ENCODE data around the gene SLC9A4.

Gene SLC9A4

DNA sequence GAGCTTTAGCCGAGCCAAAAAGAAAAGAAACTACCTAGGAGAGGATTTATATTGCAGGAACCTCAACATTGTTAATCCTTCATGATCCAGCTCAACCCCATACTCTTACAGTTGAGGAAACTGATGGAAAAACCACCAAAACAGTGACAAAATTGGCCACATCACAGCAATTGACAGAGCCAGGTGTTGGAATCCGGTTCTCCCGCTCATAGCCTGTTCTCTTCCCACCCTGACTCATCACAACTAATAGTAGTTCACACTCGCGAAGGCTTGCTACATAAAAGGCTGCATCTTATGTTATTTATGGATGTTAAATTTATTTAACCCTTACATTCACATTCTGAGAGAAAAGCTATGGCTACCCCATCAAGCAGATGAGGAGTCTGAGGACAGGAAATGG is 33.7 kb downstream of the SLC9A4 start:
- TF ChIP-seq, protein P1, sequence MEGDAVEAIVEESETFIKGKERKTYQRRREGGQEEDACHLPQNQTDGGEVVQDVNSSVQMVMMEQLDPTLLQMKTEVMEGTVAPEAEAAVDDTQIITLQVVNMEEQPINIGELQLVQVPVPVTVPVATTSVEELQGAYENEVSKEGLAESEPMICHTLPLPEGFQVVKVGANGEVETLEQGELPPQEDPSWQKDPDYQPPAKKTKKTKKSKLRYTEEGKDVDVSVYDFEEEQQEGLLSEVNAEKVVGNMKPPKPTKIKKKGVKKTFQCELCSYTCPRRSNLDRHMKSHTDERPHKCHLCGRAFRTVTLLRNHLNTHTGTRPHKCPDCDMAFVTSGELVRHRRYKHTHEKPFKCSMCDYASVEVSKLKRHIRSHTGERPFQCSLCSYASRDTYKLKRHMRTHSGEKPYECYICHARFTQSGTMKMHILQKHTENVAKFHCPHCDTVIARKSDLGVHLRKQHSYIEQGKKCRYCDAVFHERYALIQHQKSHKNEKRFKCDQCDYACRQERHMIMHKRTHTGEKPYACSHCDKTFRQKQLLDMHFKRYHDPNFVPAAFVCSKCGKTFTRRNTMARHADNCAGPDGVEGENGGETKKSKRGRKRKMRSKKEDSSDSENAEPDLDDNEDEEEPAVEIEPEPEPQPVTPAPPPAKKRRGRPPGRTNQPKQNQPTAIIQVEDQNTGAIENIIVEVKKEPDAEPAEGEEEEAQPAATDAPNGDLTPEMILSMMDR (IDR thresholded peaks at IDR 0.05; ENCODE audit: low read depth, low read length, missing control alignments), result no peak
- DNase-seq (ENCODE audit: extremely low read depth, low read depth), result no peak
- H3K4me3 ChIP-seq (replicated peaks; ENCODE audit: low read depth, low read length), result no peak overlapping the region

DNA sequence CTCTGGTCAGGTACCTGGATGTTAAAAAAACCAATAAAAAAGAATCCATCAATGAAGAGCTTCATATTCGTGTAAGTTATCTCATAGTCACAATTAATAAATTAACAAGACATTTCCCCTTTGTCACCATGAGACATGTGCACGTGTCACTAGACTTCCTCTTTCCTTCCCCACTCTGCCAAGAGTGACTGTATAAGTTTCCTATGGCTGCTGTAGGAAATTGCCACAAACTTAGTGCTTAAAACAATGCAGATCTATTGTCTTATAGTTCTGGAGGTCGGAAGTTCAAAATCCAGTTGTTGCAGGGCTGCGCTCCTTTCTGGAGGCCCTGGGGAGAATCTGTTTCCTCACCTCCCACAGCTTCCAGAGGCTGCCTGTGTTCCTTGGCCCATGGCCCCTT is 35.8 kb downstream of the SLC9A4 start:
- TF ChIP-seq, protein P1 (IDR thresholded peaks at IDR 0.05; ENCODE audit: low read depth, low read length, missing control alignments), result no peak
- H3K4me3 ChIP-seq (replicated peaks; ENCODE audit: low read depth, low read length), result no peak overlapping the region
- DNase-seq (ENCODE audit: extremely low read depth, low read depth), result no peak

DNA sequence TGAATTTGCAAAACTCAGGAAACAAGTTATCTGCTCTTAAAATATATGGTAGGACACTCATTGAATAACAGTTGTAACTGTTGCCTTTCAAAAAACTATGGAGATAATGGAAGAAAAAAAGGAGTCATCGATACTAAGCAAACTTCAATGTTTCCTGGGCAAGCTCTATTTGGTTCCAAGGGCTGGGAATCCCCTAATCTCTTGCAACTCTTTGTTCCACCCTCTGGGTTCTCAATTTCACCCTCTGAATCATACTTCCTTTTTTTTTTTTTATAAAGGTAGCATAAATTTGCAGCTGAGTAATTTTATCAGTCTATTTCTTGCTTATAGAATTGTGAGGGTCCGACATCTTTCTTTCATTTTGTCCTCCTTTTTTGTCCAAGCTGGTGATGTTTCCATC is 36.7 kb downstream of the SLC9A4 start:
- DNase-seq (ENCODE audit: extremely low read depth, low read depth), result no peak
- TF ChIP-seq, protein P1 (IDR thresholded peaks at IDR 0.05; ENCODE audit: low read depth, low read length, missing control alignments), result no peak
- H3K4me3 ChIP-seq (replicated peaks; ENCODE audit: low read depth, low read length), result no peak overlapping the region

DNA sequence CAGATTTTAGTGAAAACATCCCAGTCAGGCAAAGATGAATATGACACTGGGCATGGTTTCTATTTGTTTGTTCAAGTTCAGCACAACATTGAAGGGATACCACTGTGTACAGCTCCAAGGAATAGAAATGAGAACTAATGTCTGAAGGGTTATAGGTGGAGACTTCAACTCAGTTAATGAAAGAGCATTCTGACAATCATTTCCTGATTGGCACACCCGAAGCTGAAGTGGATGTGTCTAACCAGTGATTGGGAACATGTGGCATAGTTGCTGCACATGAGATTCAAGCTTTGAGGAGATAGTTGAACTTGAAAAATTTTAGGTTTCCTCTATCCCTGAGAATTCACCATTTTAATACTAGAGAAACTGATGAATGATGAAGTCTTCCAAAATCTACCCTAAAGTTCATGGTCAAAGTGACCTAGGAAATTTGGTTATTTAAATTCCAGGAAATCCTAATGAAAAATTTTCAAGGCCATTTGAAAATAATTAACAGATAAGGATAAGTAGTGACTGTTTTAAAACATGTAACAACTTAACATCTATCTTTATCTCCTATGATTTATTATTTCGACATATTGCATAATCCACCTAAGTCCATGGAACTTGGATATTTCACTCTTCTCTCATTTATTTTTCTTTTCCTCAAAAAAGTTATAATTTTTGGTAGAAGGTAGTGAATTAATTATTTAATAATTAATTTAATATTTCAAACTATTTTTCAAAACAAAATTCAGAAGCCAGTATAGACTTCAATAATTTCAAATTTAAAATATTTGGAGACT is 38.0 kb downstream of the SLC9A4 start:
- DNase-seq (ENCODE audit: extremely low read depth, low read depth), result no peak
- TF ChIP-seq, protein P1 (IDR thresholded peaks at IDR 0.05; ENCODE audit: low read depth, low read length, missing control alignments), result no peak
- H3K4me3 ChIP-seq (replicated peaks; ENCODE audit: low read depth, low read length), result no peak overlapping the region

DNA sequence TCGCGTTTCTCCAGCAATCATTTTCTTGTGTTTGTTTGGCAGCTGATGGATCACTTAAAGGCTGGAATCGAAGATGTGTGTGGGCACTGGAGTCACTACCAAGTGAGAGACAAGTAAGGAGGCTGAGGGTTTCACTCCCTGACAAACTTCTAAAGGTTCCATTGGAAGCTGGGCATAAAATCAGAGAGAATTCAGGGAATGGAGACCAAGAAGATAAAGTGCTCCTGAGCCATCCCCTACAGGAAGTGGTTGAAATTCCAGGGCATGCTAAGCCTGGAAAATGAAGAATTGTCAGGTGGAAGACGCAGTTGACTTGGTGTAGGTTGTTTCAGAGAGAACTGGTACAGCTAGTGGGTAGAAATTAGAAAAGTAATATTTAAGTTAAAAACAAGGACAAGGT is 39.1 kb downstream of the SLC9A4 start:
- TF ChIP-seq, protein P1 (IDR thresholded peaks at IDR 0.05; ENCODE audit: low read depth, low read length, missing control alignments), result no peak
- no peak for DNase-seq (ENCODE audit: extremely low read depth, low read depth)
- no peak overlapping the region for H3K4me3 ChIP-seq (replicated peaks; ENCODE audit: low read depth, low read length)

DNA sequence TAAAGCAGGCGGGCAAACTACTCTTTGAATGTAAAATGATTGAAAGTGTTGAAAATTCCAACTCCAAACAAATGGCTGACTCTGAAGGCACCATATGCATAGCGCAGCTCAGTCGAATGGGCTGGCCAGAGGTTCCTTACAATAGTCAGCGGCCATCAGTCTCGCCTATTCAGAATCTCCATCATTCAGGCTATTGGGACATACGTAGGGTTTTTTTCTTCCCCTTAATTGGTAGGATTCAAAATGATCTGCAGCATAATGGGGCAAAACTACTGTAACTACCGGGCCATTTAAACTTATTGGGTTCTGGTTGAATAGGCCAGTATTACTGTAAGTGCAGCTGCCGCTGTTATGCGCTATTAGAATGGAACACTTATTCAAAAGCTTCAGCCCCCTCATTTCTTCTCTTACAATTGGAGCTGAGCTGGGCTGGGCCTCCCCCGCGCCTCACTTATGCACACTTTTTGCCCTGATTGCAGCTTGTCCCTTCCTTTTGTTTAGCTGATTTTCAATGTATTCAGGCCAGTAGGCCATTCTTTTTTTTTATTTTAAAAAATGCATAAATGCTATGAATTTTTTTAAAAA is 40.4 kb downstream of the SLC9A4 start:
- no peak for DNase-seq (ENCODE audit: extremely low read depth, low read depth)
- TF ChIP-seq, protein P1 (IDR thresholded peaks at IDR 0.05; ENCODE audit: low read depth, low read length, missing control alignments), result no peak
- H3K4me3 ChIP-seq (replicated peaks; ENCODE audit: low read depth, low read length), result no peak overlapping the region
